ENCODE results near the gene THEMIS.

DNA sequence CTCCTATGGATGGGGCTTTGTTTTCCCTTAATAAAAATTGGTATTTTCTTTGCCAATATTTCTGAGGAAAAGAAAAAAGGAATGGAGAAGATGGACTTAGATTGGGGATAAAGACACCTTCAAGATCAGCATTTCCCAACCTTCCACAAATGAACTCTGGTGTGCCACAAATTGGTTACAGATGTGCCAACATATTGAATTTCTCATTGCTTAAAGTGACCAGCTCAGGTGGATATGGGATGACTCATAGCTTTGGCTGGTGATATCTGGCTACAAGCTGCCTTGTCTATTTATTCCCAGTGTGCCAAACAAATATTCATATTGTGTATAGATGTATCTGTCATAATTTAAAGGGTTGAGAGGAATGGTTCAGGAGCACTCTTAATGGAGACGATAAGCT, 32.5 kb downstream of the THEMIS start:
- TF ChIP-seq, protein P1, sequence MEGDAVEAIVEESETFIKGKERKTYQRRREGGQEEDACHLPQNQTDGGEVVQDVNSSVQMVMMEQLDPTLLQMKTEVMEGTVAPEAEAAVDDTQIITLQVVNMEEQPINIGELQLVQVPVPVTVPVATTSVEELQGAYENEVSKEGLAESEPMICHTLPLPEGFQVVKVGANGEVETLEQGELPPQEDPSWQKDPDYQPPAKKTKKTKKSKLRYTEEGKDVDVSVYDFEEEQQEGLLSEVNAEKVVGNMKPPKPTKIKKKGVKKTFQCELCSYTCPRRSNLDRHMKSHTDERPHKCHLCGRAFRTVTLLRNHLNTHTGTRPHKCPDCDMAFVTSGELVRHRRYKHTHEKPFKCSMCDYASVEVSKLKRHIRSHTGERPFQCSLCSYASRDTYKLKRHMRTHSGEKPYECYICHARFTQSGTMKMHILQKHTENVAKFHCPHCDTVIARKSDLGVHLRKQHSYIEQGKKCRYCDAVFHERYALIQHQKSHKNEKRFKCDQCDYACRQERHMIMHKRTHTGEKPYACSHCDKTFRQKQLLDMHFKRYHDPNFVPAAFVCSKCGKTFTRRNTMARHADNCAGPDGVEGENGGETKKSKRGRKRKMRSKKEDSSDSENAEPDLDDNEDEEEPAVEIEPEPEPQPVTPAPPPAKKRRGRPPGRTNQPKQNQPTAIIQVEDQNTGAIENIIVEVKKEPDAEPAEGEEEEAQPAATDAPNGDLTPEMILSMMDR (IDR thresholded peaks at IDR 0.05), result no peak
- no peak for TF ChIP-seq POLR2A (IDR thresholded peaks at IDR 0.05)

Measured in prostate gland (tissue), 2 donors.